Sigmoid colon (tissue), 4 donors: Measurements from ENCODE around the gene ANO4.

Experiments
- CTCF ChIP-seq, 4 experiments: fragments of 450-650 bp in 3 of 4; fragments of 200-600 bp in 1 of 4; IDR thresholded peaks; one replicate each; pipeline ENCODE4 v1.5.1; 2016 to 2019; ENCODE audit warnings: antibody characterized with exemption in 4 of 4, mild to moderate bottlenecking in 3 of 4, moderate library complexity in 2 of 4
- EP300 ChIP-seq, 4 donors: sonication (generic); formaldehyde crosslinking; IDR thresholded peaks; one replicate each; pipeline ENCODE4 v1.6.1; 2017; ENCODE audit warnings: antibody characterized with exemption in 4 of 4
- POLR2A ChIP-seq, 2 donors: fragments of 450-650 bp; IDR thresholded peaks; one replicate each; pipeline ENCODE4 v1.6.1; 2016; ENCODE audit warnings: antibody characterized with exemption in 2 of 2, mild to moderate bottlenecking in 2 of 2, moderate library complexity in 2 of 2
- POLR2AphosphoS5 ChIP-seq, 4 donors: sonication (generic); formaldehyde crosslinking; IDR thresholded peaks; one replicate each; pipeline ENCODE4 v1.6.1; 2017; ENCODE audit warnings: antibody characterized with exemption in 4 of 4

GRCh38 chr12:101107032-101107763 lies 312.6 kb downstream of the ANO4 start:
- TF ChIP-seq POLR2A (IDR thresholded peaks at IDR 0.05) (no peak), EP300 (IDR thresholded peaks at IDR 0.05) (no peak), CTCF (IDR thresholded peaks at IDR 0.05) (no peak), POLR2AphosphoS5 (IDR thresholded peaks at IDR 0.05) (no peak)
